Stimulated activated CD4-positive, alpha-beta T cell treated with anti-CD3 and anti-CD28 coated beads, Interleukin-15, amount 100 ng/mL, for 1 hour (primary cell): ENCODE results near the gene HSFX2.
"Not testable (repeated sequence)": the region's sequence is repeated elsewhere in the genome, so short reads cannot be mapped to it uniquely, and the experiment has no call there.

ENCODE experiments used
- DNase-seq, 2 donors: peaks; one replicate each; pipeline ENCODE4 v3.0.0-alpha.2; 2020; ENCODE audit warnings: low read depth in 1 of 2, low spot score in 1 of 2

Gene HSFX2

GRCh38 chrX:149595943-149596342 is 829 bp upstream of the HSFX2 start:
- DNase-seq, result not testable (repeated sequence)

- DNase-seq, result not testable (repeated sequence)
Measured at GRCh38 chrX:149590993-149591392, 4.1 kb downstream of the HSFX2 start.

DNA sequence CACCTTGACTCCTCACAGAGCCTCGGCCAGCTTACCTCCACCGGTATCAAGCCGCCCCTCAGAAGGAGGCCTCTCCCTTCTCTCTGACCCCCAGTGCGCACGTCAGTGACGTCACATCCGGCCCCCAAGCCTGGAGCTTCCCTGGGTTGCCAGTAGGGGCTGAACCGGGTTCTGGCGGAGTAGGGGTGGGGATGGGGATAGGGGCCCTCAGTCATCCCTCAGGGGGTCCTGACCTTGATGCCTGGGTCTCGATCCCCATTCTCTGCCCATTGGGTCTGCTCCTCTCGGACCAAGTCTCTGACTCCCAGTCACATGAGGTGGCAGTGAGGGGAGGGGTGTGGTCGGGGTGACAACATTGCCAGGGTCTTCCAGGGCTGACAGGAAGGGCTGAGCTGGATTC is 7.8 kb downstream of the HSFX2 start, which contains the start of gene MAGEA9B:
Gene MAGEA9B, minus strand, starts transcription at position 101 of the 400 bp plus-strand sequence. CDS start 4,280 bp downstream, outside the sequence.
- DNase-seq, result not testable (repeated sequence)

DNA sequence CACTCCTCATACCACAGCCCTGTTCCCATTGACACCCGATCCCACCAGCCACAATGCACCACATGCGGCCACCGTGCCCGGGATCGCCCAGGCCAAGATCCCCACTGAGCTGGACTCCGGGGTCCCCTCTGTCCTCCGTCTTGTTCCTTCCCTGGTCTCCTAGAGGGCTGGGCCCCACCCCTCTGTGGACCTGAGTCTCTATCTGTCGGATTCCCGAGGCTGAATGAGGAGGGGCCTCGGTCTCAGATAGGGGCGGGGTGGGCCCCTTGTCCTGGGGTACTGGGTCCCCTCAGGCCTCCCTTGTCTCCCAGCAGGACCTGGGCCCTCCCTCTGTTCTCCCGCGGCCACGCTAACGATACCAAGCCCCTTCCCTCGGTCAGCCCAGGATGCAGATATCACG is 9.5 kb downstream of the HSFX2 start:
- not testable (repeated sequence) for DNase-seq

DNA sequence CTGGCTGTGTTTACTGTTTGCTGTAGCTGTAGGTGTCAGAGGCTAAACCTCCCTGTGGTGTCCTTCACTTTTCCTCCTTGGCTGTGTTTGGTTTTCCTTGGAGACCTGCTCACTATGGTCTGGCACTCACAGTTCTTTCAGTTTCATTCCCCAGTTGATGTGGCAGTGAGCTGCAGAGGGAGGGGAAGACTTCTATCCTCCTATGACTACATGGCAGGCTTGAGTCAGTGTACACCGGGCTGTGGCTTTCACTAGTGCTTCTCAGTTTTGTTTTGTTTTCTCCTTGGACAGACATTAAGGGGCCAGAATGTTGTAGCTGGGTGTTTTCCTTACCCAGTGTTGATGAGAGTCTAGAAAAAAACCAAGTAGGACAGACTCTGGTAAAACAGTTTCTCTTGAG is 21.7 kb downstream of the HSFX2 start:
- not testable (repeated sequence) for DNase-seq

GRCh38 chrX:149572743-149573142 is 22.4 kb downstream of the HSFX2 start:
- DNase-seq, result no peak

GRCh38 chrX:149571770-149572169 is 23.3 kb downstream of the HSFX2 start:
- no peak for DNase-seq

DNA sequence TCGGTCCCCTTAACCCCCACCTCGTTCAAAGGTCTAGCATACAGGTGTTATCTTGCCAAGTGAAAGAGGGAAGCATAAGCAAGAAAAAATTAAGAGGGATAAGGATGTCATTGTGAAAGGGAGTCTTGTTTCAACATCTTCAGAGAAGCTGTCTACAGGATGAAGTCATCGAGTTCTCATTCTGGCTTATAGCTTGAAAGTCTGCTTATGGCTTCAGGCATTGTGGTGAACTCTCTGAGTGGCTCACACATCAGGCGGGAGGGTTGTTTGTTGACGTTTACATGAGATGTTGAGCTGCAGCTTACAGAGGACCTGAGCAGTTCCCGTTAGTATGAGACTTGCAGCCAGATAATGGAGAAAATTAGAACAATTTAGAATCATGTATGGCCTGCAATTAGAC is 24.4 kb downstream of the HSFX2 start:
- no peak for DNase-seq

DNA sequence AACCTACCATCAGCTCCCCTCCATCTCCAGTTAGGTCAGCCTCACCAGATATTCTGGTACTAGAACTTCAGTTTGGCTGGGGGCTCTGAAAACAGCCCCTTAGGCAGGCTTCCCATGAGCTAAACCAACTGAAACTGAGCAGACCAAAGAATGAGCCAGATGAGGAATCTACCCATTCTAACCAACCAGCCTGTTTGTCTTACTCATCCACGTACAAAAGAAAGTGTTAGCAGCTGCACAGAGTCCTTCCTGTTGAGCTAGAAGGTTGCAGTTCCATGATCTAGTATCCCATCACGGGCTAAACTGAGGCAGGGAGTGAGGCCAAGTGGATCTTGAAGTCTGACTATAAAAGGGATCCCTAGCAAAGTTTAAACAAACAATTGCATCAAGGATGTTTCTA is 25.3 kb downstream of the HSFX2 start:
- no peak for DNase-seq

- no peak for DNase-seq
Measured at GRCh38 chrX:149568701-149569296, 26.3 kb downstream of the HSFX2 start.

GRCh38 chrX:149567621-149568417 is 27.3 kb downstream of the HSFX2 start:
- no peak for DNase-seq

- no peak for DNase-seq
Measured at GRCh38 chrX:149563359-149563758, 31.8 kb downstream of the HSFX2 start.

DNA sequence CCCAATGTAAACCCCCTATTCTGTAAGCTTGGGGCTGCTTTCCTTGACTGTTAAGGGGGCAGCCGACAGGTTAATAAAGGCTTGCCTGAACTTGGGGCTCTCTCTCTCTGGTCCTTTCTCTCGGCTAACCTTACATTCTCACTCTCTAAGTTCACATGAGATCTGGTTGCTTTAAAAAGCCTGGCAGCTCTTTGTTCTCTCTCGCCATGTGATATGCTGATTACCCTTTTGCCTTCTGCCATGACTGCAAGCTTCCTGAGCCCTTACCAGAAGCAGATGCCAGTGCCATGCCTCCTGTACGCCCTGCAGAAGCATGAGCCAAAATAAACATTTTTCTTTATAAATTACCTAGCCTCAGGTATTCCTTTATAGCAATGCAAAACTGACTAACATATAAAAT is 39.9 kb downstream of the HSFX2 start:
- DNase-seq, result not testable (repeated sequence)

GRCh38 chrX:149551939-149552248 is 43.2 kb downstream of the HSFX2 start:
- DNase-seq, result not testable (repeated sequence)

- not testable (repeated sequence) for DNase-seq
Measured at GRCh38 chrX:149551245-149551938, 43.7 kb downstream of the HSFX2 start.

DNA sequence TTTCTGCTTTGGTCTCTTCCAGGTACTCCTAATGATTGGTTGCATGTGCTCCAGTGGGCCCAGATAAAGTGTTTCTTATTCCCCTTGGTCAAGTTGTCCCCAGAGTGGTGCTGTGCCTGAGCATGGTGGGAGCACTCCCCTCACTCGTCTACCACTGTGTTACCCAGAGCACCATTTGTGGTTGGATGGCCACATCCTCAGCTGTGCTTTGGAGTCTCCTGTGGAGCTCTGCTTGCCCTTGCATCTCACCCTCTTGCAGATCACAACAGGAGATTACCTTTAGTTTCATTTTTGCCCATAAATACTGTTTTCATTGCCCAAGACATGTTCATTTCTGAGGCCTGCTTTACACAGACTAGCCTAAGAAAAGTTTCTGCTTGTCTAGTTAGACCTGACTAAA is 44.7 kb downstream of the HSFX2 start:
- not testable (repeated sequence) for DNase-seq

GRCh38 chrX:149549701-149550100 is 45.4 kb downstream of the HSFX2 start, which contains the start of gene HSFX3:
TSS of gene HSFX3 (minus strand) at chrX:149549924. CDS start at chrX:149549852, 72 bp downstream.
- not testable (repeated sequence) for DNase-seq

DNA sequence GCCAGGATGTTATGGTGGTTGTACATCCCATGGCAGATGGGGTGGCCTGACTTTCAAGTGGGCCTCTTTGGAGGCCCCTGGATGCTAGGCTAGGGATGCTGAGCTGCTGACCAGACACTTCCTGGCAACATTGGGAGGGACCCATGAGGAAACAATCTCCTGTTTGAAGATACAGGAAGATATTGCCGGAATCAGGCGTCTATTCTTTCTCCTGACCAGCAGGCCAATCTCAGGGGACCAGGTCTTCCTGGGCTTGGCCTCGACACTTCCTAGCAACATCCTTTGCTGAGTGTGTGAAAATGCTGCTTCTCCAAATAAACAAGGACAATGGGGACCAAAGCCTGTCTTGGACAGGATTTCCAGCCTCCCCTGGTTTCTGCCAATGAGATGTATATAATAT is 47.3 kb downstream of the HSFX2 start:
- DNase-seq, result not testable (repeated sequence)

- not testable (repeated sequence) for DNase-seq
Measured at GRCh38 chrX:149546962-149547361, 48.2 kb downstream of the HSFX2 start.

DNA sequence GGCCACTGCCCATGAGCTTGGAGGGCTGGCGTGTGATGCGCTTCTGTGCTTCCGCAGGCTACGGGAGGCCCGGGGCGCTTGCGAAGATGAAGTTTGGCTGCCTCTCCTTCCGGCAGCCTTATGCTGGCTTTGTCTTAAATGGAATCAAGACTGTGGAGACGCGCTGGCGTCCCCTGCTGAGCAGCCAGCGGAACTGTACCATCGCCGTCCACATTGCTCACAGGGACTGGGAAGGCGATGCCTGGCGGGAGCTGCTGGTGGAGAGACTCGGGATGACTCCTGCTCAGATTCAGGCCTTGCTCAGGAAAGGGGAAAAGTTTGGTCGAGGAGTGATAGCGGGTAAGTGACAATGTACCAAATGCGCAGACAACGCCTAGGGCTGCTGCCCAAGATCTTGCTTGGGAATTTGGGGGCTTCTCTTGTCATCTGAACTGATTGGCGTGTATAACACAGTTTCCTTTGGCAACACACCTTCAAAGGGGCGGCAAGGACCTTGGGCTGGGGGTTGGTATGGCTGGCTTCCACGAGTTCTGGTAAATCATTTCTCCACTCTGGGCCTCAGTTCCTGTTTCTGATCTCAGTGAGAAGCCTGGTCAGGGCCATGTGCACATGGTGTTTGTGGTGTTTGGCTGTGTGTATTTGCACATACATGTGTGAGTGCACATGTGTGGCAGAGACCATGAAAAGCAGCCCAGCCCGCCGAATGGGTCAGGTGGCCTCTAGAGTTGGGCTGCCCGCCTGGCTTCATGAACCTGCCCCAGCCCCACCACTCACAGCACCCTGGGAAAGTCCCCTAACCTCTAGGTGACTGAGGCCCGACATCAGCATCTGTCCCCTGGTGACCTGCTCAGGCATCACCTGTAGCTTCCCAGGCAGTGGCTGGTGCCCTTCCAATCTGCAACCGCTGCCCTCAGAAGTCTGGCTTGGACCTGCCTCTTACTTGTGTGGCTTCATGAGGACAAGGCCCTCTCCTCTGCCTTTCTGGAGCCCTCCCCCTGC is 49.3 kb downstream of the HSFX2 start:
- DNase-seq, result not testable (repeated sequence)
